ENCODE data around the gene CCDC89.

DNA sequence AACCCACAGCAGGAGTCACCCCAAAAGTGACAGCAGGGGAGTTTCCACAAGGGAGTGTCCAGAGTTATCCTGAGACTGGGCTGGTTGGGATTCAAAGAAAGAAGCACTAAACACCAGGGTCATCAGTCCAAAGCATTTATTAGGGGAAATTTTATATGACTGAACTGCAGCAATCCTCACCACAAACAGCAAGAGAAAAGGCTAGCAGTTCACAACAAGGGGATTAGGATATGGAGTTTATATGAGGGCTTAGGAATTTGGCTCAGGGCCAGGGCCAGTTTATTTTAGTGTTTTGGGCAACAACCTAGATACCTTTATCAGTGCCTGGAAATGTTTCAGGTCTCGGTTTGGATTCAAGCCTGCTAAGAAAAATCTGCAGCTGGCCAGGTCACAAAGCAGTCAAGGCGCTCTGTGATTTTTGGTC lies 42.8 kb downstream of the CCDC89 start:
- no peak for TF ChIP-seq CTCF (IDR thresholded peaks at IDR 0.05)
- no peak for TF ChIP-seq POLR2A (IDR thresholded peaks at IDR 0.05)

All from heart left ventricle (tissue), 13 donors.